T-cell (primary cell): ENCODE measurements around the gene FCHSD2. TPM values are rescaled to one million over a fixed set of nuclear protein-coding genes. Genes with fewer than 3 reads are reported as not detected.

Experiments used
- ATAC-seq, 4 experiments: fragments of 200-7000 bp in 3 of 4; fragments of 150-1000 bp in 1 of 4; cut with Tn5 transposase; replicated peaks in 1 of 4; 1 replicate in 3 of 4; 2 replicates in 1 of 4; pipeline ENCODE4 v1.10.0; 2021; ENCODE audit warnings: moderate library complexity in 3 of 4, mild to moderate bottlenecking in 2 of 4, moderate number of reproducible peaks in 1 of 4
- CTCF ChIA-PET, 2 donors: fragments of 300-600 bp; sonication (Branson Sonifier 250); formaldehyde crosslinking; loops; one replicate each; lab custom pipeline; 2022; ENCODE audit warnings: antibody characterized with exemption in 2 of 2; lab: Charles Lee
- POLR2A ChIA-PET, 2 donors: fragments of 300-600 bp; sonication (Branson Sonifier 250); formaldehyde crosslinking; loops; one replicate each; lab custom pipeline; 2022; ENCODE audit warnings: antibody characterized with exemption in 2 of 2; lab: Charles Lee
- DNase-seq, 35 experiments: peaks; one replicate each; pipeline versions ENCODE4 v3.0.0 to v3.0.0-alpha.2; 2013 to 2023
- H3K27ac ChIP-seq: one replicate; pipeline ENCODE4 v1.5.1; 2013; ENCODE audit warnings: low read length
- H3K27me3 ChIP-seq, 2 experiments: replicated peaks in 1 of 2; 1 replicate in 1 of 2; 2 replicates in 1 of 2; pipeline versions ENCODE4 v1.6.1 to v1.7.0; 2013; ENCODE audit warnings: low read length in 1 of 2, mixed read lengths in 1 of 2; ENCODE audit not compliant: control insufficient read depth in 2 of 2, insufficient read depth in 2 of 2; ENCODE audit errors: extremely low read depth in 1 of 2
- H3K36me3 ChIP-seq, 2 donors: 1 replicate in 1 of 2; 2 replicates in 1 of 2; pipeline versions ENCODE4 v1.6.1 to v1.7.0; 2013; ENCODE audit warnings: low read length in 1 of 2; ENCODE audit not compliant: control insufficient read depth in 2 of 2, insufficient read depth in 1 of 2; ENCODE audit errors: extremely low read depth in 1 of 2
- H3K4me1 ChIP-seq, 2 experiments: 1 replicate in 1 of 2; 2 replicates in 1 of 2; pipeline versions ENCODE4 v1.6.1 to v1.7.0; 2013; ENCODE audit warnings: low read length in 2 of 2, mixed read lengths in 1 of 2; ENCODE audit not compliant: insufficient read depth in 2 of 2, control insufficient read depth in 1 of 2; ENCODE audit errors: extremely low read depth in 1 of 2
- H3K4me3 ChIP-seq, 2 donors: 1 replicate in 1 of 2; 2 replicates in 1 of 2; pipeline versions ENCODE4 v1.5.1 to v1.7.0; 2013; ENCODE audit warnings: mild to moderate bottlenecking in 2 of 2, low read length in 1 of 2, moderate library complexity in 1 of 2; ENCODE audit not compliant: control insufficient read depth in 1 of 2; ENCODE audit errors: extremely low read depth in 1 of 2
- H3K9me3 ChIP-seq: 2 replicates; pipeline ENCODE4 v1.7.0; 2013
- H3K27ac Mint-ChIP-seq, 2 donors: one replicate each; pipeline ENCODE4 v1.8.0; 2020 to 2021; ENCODE audit warnings: mild to moderate bottlenecking in 2 of 2, mixed read lengths in 2 of 2
- H3K27me3 Mint-ChIP-seq, 2 donors: one replicate each; pipeline ENCODE4 v1.8.0; 2021 to 2022; ENCODE audit warnings: mixed read lengths in 2 of 2
- H3K36me3 Mint-ChIP-seq: one replicate; pipeline ENCODE4 v1.8.0; 2021; ENCODE audit warnings: mixed read lengths
- H3K4me1 Mint-ChIP-seq, 3 donors: one replicate each; pipeline ENCODE4 v1.8.0; 2020 to 2022; ENCODE audit warnings: mixed read lengths in 3 of 3, mild to moderate bottlenecking in 1 of 3
- H3K4me3 Mint-ChIP-seq, 3 donors: one replicate each; pipeline ENCODE4 v1.8.0; 2020 to 2022; ENCODE audit warnings: mild to moderate bottlenecking in 3 of 3, mixed read lengths in 3 of 3, moderate library complexity in 3 of 3
- H3K9me3 Mint-ChIP-seq, 3 donors: one replicate each; pipeline ENCODE4 v1.8.0; 2020 to 2022; ENCODE audit warnings: mixed read lengths in 3 of 3
- WGBS: methylation state at CpG from one replicate; pipeline ENCODE4 v1.1.5; 2013; ENCODE audit warnings: missing lambda C conversion rate; ENCODE audit not compliant: insufficient coverage; 5-methylcytosine and 5-hydroxymethylcytosine counted together
- total RNA-seq, 35 experiments: library from RNA in 6 of 35; stranded (reverse) in 6 of 35; fragments of 120-200 nt in 1 of 35; gene quantifications; one replicate each; pipeline versions ENCODE4 v1.2.1 to v1.2.4 and lab custom pipeline; 2013 to 2026

The FCHSD2 gene
- total RNA-seq, 5 donors from 2014 or later (not counting 1 experiment from before 2014, with no cell fraction given): 37.0 to 53.8 (median 46.3) TPM

DNA sequence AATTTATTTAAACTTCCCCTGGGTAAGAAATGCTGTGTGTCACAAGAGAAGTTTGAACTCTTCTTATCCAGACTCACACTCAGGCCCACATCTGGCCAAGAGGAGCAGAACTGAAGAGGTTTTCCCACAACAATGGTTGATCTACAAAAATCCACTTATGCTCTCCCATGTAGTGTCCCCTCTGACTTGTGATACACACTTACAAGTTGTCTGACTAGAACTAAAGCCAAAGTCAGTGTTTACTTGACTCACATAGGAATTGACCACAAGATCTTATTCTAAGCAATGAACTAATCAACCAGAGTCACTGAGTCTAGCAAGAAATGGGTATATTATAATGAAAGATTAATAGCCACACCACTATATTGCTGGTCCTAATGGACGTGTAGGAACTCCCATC is 194.9 kb downstream of the FCHSD2 start:
- no peak for ATAC-seq
- no peaks in the 10 kb centered on the region for H3K9me3 ChIP-seq
- no peaks in the 10 kb centered on the region for H3K4me1 ChIP-seq
- H3K36me3 ChIP-seq: peaks cover 0 to 4% of the 10 kb centered on the region in 2 donors
- H3K27me3 Mint-ChIP-seq: no peaks in the 10 kb centered on the region
- H3K9me3 Mint-ChIP-seq: no peaks in the 10 kb centered on the region
- whole genome bisulfite sequencing: no CpG with 5 or more reads among the region's 1 CpG
- CTCF ChIA-PET: no interaction called here
- peaks cover 0 to 5% (median 4%) of the 10 kb centered on the region in 3 donors for H3K4me1 Mint-ChIP-seq
- peaks cover 15% of the 10 kb centered on the region for H3K36me3 Mint-ChIP-seq
- DNase-seq: no peak
- POLR2A ChIA-PET: no interaction called here
- no peak overlapping the region for H3K4me3 ChIP-seq
- H3K27me3 ChIP-seq: no peaks in the 10 kb centered on the region
- H3K27ac Mint-ChIP-seq: no peak overlapping the region
- no peak overlapping the region for H3K27ac ChIP-seq
- H3K4me3 Mint-ChIP-seq: no peak overlapping the region

DNA sequence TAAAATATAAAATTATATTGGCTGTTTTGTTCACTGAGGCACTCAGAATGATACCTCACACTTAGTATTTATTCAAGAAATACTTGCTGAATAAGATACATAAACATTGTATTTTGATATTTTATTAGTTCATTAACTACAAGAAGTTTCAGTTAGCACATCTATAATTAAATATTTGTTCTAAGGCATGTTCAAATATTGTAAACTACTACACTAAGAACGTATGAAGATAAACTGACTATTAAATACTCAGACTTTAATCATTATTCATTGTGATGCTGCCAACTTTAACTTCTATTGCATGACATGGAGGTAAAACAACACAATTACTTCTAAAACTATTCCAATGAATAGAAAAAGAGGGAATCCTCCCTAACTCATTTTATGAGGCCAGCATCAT is 198.5 kb downstream of the FCHSD2 start:
- Histone ChIP-seq H3K27me3 (no peaks in the 10 kb centered on the region), H3K9me3 (no peaks in the 10 kb centered on the region), H3K4me1 (no peaks in the 10 kb centered on the region), H3K36me3 (peaks cover 0 to 4% of the 10 kb centered on the region in 2 donors), H3K27ac (no peak overlapping the region), H3K4me3 (no peak overlapping the region)
- Mint-ChIP-seq H3K4me1 (peaks cover 0 to 4% (median 3%) of the 10 kb centered on the region in 3 donors), H3K36me3 (peaks cover 11% of the 10 kb centered on the region), H3K27ac (no peak overlapping the region), H3K9me3 (no peaks in the 10 kb centered on the region), H3K27me3 (no peaks in the 10 kb centered on the region), H3K4me3 (no peak overlapping the region)
- POLR2A ChIA-PET: no interaction called here
- no peak for ATAC-seq
- CTCF ChIA-PET: no interaction called here
- WGBS: no CpG with 5 or more reads among the region's 1 CpG
- DNase-seq: no peak

DNA sequence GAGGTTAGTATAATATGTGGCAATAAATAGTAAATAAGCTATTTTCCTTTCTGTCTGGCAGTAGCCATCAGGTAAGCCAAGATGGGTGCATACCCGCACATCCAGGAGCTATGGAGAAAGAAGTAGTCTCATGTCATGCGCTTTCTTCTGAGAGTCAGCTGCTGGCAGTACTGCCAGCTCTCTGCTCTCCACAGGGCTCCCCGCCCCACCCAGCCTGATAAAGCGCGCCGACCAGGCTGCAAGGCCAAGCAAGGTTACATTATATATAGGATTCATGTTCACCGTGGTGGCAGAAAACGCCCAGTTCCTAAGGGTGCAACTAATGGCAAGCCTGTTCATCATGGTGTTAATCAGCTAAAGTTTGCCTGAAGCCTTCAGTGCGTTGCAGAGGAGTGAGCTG is 201.7 kb downstream of the FCHSD2 start:
- Histone ChIP-seq H3K9me3 (no peaks in the 10 kb centered on the region), H3K4me1 (no peaks in the 10 kb centered on the region), H3K4me3 (no peak overlapping the region), H3K27me3 (no peaks in the 10 kb centered on the region), H3K36me3 (peaks cover 4 to 7% of the 10 kb centered on the region in 2 donors), H3K27ac (no peak overlapping the region)
- CTCF ChIA-PET: no interaction called here
- Mint-ChIP-seq H3K9me3 (no peaks in the 10 kb centered on the region), H3K27ac (no peak overlapping the region), H3K4me1 (peaks cover 0 to 8% (median 4%) of the 10 kb centered on the region in 3 donors), H3K36me3 (peaks cover 25% of the 10 kb centered on the region), H3K27me3 (no peaks in the 10 kb centered on the region), H3K4me3 (no peak overlapping the region)
- DNase-seq: no peak
- ATAC-seq: no peak
- 100% methylated on average over 3 of the region's 9 CpGs for WGBS
- POLR2A ChIA-PET: interaction anchor here in 1 of 2 donors (0.6 kb wide), 1 partner anchor 247 kb away, joined by 3 read pairs; no protein-coding TSS in a partner anchor

DNA sequence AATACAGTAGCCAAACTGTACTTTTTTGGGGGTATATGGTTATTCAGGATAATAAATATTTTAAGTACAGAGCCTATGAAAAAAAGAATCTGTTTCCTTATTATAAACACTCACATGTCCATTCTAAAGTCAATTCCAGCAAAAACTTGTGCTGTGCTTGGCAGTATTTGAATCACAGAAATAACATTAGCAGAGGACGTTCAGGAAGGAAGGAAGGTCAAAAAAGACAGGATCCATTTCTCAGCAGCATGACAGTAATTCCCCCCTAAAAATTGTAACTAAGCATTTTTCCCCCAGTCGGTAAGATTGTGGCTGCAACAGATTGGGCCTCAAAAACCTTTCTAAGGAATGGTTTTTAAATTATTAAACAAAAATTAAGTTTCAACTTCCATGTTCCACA is 203.1 kb downstream of the FCHSD2 start:
- Histone ChIP-seq H3K27me3 (no peaks in the 10 kb centered on the region), H3K36me3 (peaks cover 4 to 7% of the 10 kb centered on the region in 2 donors), H3K4me1 (no peaks in the 10 kb centered on the region), H3K4me3 (no peak overlapping the region), H3K27ac (no peak overlapping the region), H3K9me3 (no peaks in the 10 kb centered on the region)
- DNase-seq (no peak), ATAC-seq (no peak)
- no peak overlapping the region for H3K4me3 Mint-ChIP-seq
- H3K9me3 Mint-ChIP-seq: no peaks in the 10 kb centered on the region
- peaks cover 0 to 8% (median 4%) of the 10 kb centered on the region in 3 donors for H3K4me1 Mint-ChIP-seq
- H3K27me3 Mint-ChIP-seq: no peaks in the 10 kb centered on the region
- peaks cover 21% of the 10 kb centered on the region for H3K36me3 Mint-ChIP-seq
- ChIA-PET CTCF (no interaction called here), POLR2A (no interaction called here)
- no peak overlapping the region for H3K27ac Mint-ChIP-seq
- 100% methylated on average over 1 of the region's 2 CpGs for WGBS

DNA sequence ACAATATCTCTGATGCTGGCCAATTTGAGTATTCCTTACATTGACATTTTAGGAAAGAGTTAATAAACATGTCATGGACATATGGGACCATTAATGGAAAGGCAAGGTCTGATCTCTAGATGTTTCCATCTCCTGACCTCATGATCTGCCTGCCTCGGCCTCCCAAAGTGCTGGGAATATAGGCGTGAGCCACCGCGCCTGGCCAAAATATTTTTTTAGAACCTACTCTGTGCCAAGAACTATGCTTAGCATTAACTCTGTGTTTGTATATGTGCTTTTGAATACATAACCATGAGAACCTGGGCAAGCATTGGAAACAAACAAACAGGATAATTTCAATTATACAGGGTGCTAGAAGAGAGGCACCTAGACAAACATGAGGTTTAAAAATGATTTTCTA is 204.7 kb downstream of the FCHSD2 start:
- peaks cover 3 to 4% of the 10 kb centered on the region in 2 donors for H3K36me3 ChIP-seq
- no peaks in the 10 kb centered on the region for H3K9me3 ChIP-seq
- H3K27me3 ChIP-seq: no peaks in the 10 kb centered on the region
- ChIA-PET CTCF (no interaction called here), POLR2A (no interaction called here)
- ATAC-seq (no peak), DNase-seq (no peak)
- Mint-ChIP-seq H3K4me3 (no peak overlapping the region), H3K27ac (no peak overlapping the region), H3K36me3 (peaks cover 17% of the 10 kb centered on the region), H3K4me1 (peaks cover 0 to 8% (median 0%) of the 10 kb centered on the region in 3 donors), H3K27me3 (no peaks in the 10 kb centered on the region), H3K9me3 (no peaks in the 10 kb centered on the region)
- no CpG with 5 or more reads among the region's 4 CpGs for WGBS
- H3K4me3 ChIP-seq: no peak overlapping the region
- H3K27ac ChIP-seq: no peak overlapping the region
- H3K4me1 ChIP-seq: no peaks in the 10 kb centered on the region

DNA sequence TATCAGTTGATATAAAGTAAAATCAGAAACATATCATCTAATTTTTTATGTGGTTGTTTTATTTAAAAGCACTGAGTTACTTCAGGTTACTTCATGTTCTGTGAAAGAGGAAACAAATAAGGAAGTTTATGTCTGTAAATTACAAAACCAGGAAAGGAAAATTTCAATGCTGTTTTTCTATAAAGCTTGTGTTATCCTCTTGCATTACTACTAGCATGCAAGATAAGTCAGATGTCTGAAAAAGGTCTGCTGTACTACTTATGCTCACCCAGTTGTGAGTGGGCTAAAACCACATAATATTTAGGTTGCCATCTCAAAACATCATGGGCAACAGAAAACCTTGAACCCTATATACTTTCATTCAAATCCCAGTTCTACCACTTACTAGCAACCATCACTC is 206.4 kb downstream of the FCHSD2 start:
- Mint-ChIP-seq H3K27ac (no peak overlapping the region), H3K27me3 (no peaks in the 10 kb centered on the region), H3K36me3 (peaks cover 13% of the 10 kb centered on the region), H3K4me1 (peaks cover 0 to 8% (median 0%) of the 10 kb centered on the region in 3 donors), H3K4me3 (no peak overlapping the region), H3K9me3 (no peaks in the 10 kb centered on the region)
- Histone ChIP-seq H3K36me3 (peaks cover 3 to 4% of the 10 kb centered on the region in 2 donors), H3K4me3 (no peak overlapping the region), H3K27me3 (no peaks in the 10 kb centered on the region), H3K27ac (no peak overlapping the region), H3K4me1 (no peaks in the 10 kb centered on the region), H3K9me3 (no peaks in the 10 kb centered on the region)
- POLR2A ChIA-PET: interaction anchor here in 1 of 2 donors (0.6 kb wide), 1 partner anchor 92 kb away, joined by 3 read pairs; no protein-coding TSS in a partner anchor
- no peak for DNase-seq
- CTCF ChIA-PET: no interaction called here
- no peak for ATAC-seq

DNA sequence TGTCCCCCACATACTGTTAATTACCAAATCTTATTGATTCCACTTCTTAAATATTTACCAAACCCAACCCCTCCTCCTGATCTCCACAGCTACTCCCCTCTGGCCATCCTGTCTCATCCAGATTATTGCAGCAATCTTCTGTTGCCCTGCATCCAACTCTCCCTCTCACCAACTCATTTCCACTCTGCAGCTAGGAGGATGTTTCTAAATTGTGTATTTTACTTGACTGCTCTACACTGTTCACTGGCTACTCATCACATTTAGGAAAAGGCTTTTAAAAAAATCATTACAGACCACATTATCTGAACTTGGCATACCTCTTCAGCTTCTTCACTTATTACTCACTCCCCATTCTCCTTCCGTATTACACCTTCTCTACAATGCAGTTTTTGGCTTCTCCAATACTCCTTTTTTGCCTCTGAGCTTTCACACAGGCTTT is 210.0 kb downstream of the FCHSD2 start:
- no peaks in the 10 kb centered on the region for H3K27me3 Mint-ChIP-seq
- ATAC-seq (no peak), DNase-seq (no peak)
- Histone ChIP-seq H3K36me3 (no peaks in the 10 kb centered on the region), H3K27ac (no peak overlapping the region), H3K4me3 (no peak overlapping the region), H3K27me3 (no peaks in the 10 kb centered on the region), H3K4me1 (no peaks in the 10 kb centered on the region), H3K9me3 (no peaks in the 10 kb centered on the region)
- H3K9me3 Mint-ChIP-seq: no peaks in the 10 kb centered on the region
- no peak overlapping the region for H3K4me3 Mint-ChIP-seq
- H3K36me3 Mint-ChIP-seq: no peaks in the 10 kb centered on the region
- H3K4me1 Mint-ChIP-seq: peaks cover 0 to 8% (median 0%) of the 10 kb centered on the region in 3 donors
- H3K27ac Mint-ChIP-seq: no peak overlapping the region
- WGBS: 86% methylated on average over 1 of the region's 1 CpG
- CTCF ChIA-PET: interaction anchor here in 1 of 2 donors (0.6 kb wide), 1 partner anchor 82 kb away, joined by 5 read pairs; no protein-coding TSS in a partner anchor
- POLR2A ChIA-PET: no interaction called here
